Neural progenitor cell (in vitro differentiated cells): ENCODE data around the gene C5AR1. TPM values are rescaled to one million over a fixed set of nuclear protein-coding genes. Genes with fewer than 3 reads are reported as not detected.
"Not testable (repeated sequence)": the region's sequence is repeated elsewhere in the genome, so short reads cannot be mapped to it uniquely, and the experiment has no call there.

Source experiments
- DNase-seq: peaks from one replicate; pipeline ENCODE4 v3.0.0-alpha.2; 2016; ENCODE audit warnings: low spot score
- H2AFZ ChIP-seq: fragments of 200-600 bp; sonication (generic); replicated peaks from 2 replicates; pipeline ENCODE4 v1.6.1; 2016; ENCODE audit warnings: antibody characterized with exemption
- H3F3A ChIP-seq: fragments of 200-600 bp; sonication (generic); 2 replicates; pipeline ENCODE4 v1.6.1; 2016; ENCODE audit warnings: antibody characterized with exemption, low read depth
- H3K27ac ChIP-seq: fragments of 200-600 bp; sonication (generic); 2 replicates; pipeline ENCODE4 v1.5.1; 2016; ENCODE audit warnings: mild to moderate bottlenecking
- H3K27me3 ChIP-seq: fragments of 200-600 bp; sonication (generic); 2 replicates; pipeline ENCODE4 v1.6.1; 2016; ENCODE audit warnings: mild to moderate bottlenecking, moderate library complexity
- H3K36me3 ChIP-seq: fragments of 200-600 bp; sonication (generic); 2 replicates; pipeline ENCODE4 v1.5.1; 2016
- H3K4me1 ChIP-seq: fragments of 200-600 bp; sonication (generic); 2 replicates; pipeline ENCODE4 v1.6.1; 2016; ENCODE audit warnings: mixed run types
- H3K4me2 ChIP-seq: fragments of 200-600 bp; sonication (generic); 2 replicates; pipeline ENCODE4 v1.6.1; 2016
- H3K4me3 ChIP-seq: fragments of 200-600 bp; sonication (generic); 2 replicates; pipeline ENCODE4 v1.5.1; 2016
- H3K79me2 ChIP-seq: fragments of 200-600 bp; sonication (generic); 2 replicates; pipeline ENCODE4 v1.6.1; 2016; ENCODE audit warnings: low read depth
- H3K9ac ChIP-seq: fragments of 200-600 bp; sonication (generic); 2 replicates; pipeline ENCODE4 v1.6.1; 2016
- H3K9me3 ChIP-seq: fragments of 200-600 bp; sonication (generic); 2 replicates; pipeline ENCODE4 v1.5.1; 2016; ENCODE audit warnings: low read depth
- H4K20me1 ChIP-seq: fragments of 200-600 bp; sonication (generic); 2 replicates; pipeline ENCODE4 v1.6.1; 2016; ENCODE audit warnings: low read depth
- H3K27ac Mint-ChIP-seq: 3 replicates; pipeline ENCODE4 v1.8.0; 2021; ENCODE audit warnings: mixed read lengths
- H3K27me3 Mint-ChIP-seq: 2 replicates; pipeline ENCODE4 v1.8.0; 2022; ENCODE audit warnings: low read depth, mild to moderate bottlenecking, inconsistent platforms, moderate library complexity, mixed read lengths; ENCODE audit not compliant: insufficient read depth
- H3K36me3 Mint-ChIP-seq: 3 replicates; pipeline ENCODE4 v1.8.0; 2021; ENCODE audit warnings: mixed read lengths
- H3K4me1 Mint-ChIP-seq: 3 replicates; pipeline ENCODE4 v1.8.0; 2021; ENCODE audit warnings: mixed read lengths
- H3K4me3 Mint-ChIP-seq: 3 replicates; pipeline ENCODE4 v1.8.0; 2021; ENCODE audit warnings: mild to moderate bottlenecking, moderate library complexity, mixed read lengths
- H3K9me3 Mint-ChIP-seq: 3 replicates; pipeline ENCODE4 v1.8.0; 2020; ENCODE audit warnings: mixed read lengths
- EZH2 ChIP-seq: fragments of 200-600 bp; sonication (generic); IDR thresholded peaks from 2 replicates; pipeline ENCODE4 v1.6.1; 2017; ENCODE audit warnings: antibody characterized with exemption, mild to moderate bottlenecking, moderate library complexity
- EZH2phosphoT487 ChIP-seq: fragments of 200-600 bp; sonication (generic); IDR thresholded peaks from 2 replicates; pipeline ENCODE4 v1.6.1; 2017; ENCODE audit warnings: antibody characterized with exemption
- total RNA-seq: library from RNA; depleted of rRNA; stranded (reverse); fragments of >200 nt; gene quantifications from 2 replicates; pipeline ENCODE4 v1.2.3, GENCODE V29; 2015; ENCODE audit warnings: low replicate concordance
- TF ChIP-seq, protein P1 (sequence below): fragments of 200-600 bp; sonication (generic); IDR thresholded peaks from 2 replicates; pipeline ENCODE4 v1.5.1; 2017; ENCODE audit warnings: antibody characterized with exemption, mild to moderate bottlenecking

The C5AR1 gene
- 0.06 TPM in 1 of 2 replicates, not detected in the other for total RNA-seq

DNA sequence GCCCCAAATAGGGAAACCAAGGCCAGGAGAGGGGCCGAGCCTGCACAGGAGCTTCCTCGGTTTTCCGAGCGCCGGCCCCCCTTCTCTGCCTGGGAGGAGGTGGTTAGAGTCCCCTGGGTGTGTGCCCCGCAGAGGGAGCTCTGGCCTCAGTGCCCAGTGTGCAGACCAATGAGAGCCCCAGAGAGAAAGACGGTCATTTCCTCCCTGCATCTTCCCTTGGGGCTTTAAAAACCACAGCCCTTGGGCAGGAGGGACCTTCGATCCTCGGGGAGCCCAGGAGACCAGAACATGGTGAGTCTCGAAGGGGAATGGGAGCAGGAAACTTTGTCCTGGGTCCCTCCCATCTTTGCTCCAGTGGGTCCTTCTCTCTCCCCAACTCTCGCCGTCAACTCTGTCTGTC is at the start of gene C5AR1:
TSS of gene C5AR1 (plus strand) at position 254 of the 400 bp plus-strand sequence. CDS start at position 289, 35 bp downstream.
- H3K4me3 ChIP-seq, result no peak within 1 kb of the TSS
- Mint-ChIP-seq H3K9me3 (no peaks in the 10 kb centered on the region), H3K27ac (no peak within 1 kb of the TSS), H3K27me3 (peaks cover 12% of the 10 kb centered on the region), H3K4me3 (no peak within 1 kb of the TSS), H3K36me3 (peaks cover 3% of the 10 kb centered on the region), H3K4me1 (peaks cover 5% of the 10 kb centered on the region)
- no peak within 1 kb of the TSS for H3K4me2 ChIP-seq
- no peaks in the 10 kb centered on the region for H3K9me3 ChIP-seq
- H3F3A ChIP-seq, result no peaks in the 10 kb centered on the region
- H3K79me2 ChIP-seq, result no peaks in the 10 kb centered on the region
- TF ChIP-seq, protein P1, sequence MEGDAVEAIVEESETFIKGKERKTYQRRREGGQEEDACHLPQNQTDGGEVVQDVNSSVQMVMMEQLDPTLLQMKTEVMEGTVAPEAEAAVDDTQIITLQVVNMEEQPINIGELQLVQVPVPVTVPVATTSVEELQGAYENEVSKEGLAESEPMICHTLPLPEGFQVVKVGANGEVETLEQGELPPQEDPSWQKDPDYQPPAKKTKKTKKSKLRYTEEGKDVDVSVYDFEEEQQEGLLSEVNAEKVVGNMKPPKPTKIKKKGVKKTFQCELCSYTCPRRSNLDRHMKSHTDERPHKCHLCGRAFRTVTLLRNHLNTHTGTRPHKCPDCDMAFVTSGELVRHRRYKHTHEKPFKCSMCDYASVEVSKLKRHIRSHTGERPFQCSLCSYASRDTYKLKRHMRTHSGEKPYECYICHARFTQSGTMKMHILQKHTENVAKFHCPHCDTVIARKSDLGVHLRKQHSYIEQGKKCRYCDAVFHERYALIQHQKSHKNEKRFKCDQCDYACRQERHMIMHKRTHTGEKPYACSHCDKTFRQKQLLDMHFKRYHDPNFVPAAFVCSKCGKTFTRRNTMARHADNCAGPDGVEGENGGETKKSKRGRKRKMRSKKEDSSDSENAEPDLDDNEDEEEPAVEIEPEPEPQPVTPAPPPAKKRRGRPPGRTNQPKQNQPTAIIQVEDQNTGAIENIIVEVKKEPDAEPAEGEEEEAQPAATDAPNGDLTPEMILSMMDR, result no peak
- TF ChIP-seq EZH2phosphoT487, result no peak
- TF ChIP-seq EZH2, result no peak
- no peak within 1 kb of the TSS for H3K9ac ChIP-seq
- H4K20me1 ChIP-seq, result no peaks in the 10 kb centered on the region
- H3K36me3 ChIP-seq, result no peaks in the 10 kb centered on the region
- no peak within 1 kb of the TSS for H2AFZ ChIP-seq
- H3K27me3 ChIP-seq, result peaks cover 6% of the 10 kb centered on the region
- DNase-seq, result no peak
- H3K4me1 ChIP-seq, result no peaks in the 10 kb centered on the region
- H3K27ac ChIP-seq, result no peak within 1 kb of the TSS

- peaks cover 25% of the 10 kb centered on the region for H4K20me1 ChIP-seq
- no peak for TF ChIP-seq EZH2
- TF ChIP-seq EZH2phosphoT487, result no peak
- TF ChIP-seq, protein P1, result no peak
- DNase-seq, result no peak
- H3K4me3 Mint-ChIP-seq, result no peak overlapping the region
- H3K9me3 ChIP-seq, result no peaks in the 10 kb centered on the region
- peaks cover 21% of the 10 kb centered on the region for H3F3A ChIP-seq
- H3K27ac Mint-ChIP-seq, result no peak overlapping the region
- H3K4me1 ChIP-seq, result peaks cover 9% of the 10 kb centered on the region
- no peak overlapping the region for H3K4me3 ChIP-seq
- H3K27ac ChIP-seq, result no peak overlapping the region
- H3K27me3 ChIP-seq, result no peaks in the 10 kb centered on the region
- peaks cover 19% of the 10 kb centered on the region for H3K4me1 Mint-ChIP-seq
- no peak overlapping the region for H3K9ac ChIP-seq
- peaks cover 19% of the 10 kb centered on the region for H3K79me2 ChIP-seq
- no peak overlapping the region for H3K4me2 ChIP-seq
- no peaks in the 10 kb centered on the region for H3K36me3 ChIP-seq
- peaks cover 13% of the 10 kb centered on the region for H3K27me3 Mint-ChIP-seq
- peaks cover 38% of the 10 kb centered on the region for H3K36me3 Mint-ChIP-seq
- no peaks in the 10 kb centered on the region for H3K9me3 Mint-ChIP-seq
- H2AFZ ChIP-seq, result no peak overlapping the region
These were observed 49.2 kb upstream of the C5AR1 start for GRCh38 chr19:47260476-47260875.

GRCh38 chr19:47261946-47262793 is 47.5 kb upstream of the C5AR1 start:
- H2AFZ ChIP-seq, H3K27ac ChIP-seq, H3K36me3 ChIP-seq, H3K9ac ChIP-seq, H3K4me3 ChIP-seq, H3K27ac Mint-ChIP-seq, H3K4me1 ChIP-seq, H3K9me3 Mint-ChIP-seq, H3K27me3 ChIP-seq, H3K4me2 ChIP-seq, H3K9me3 ChIP-seq, DNase-seq: not testable (repeated sequence)
- Mint-ChIP-seq H3K36me3 (peaks cover 42% of the 10 kb centered on the region), H3K27me3 (peaks cover 13% of the 10 kb centered on the region), H3K4me1 (peaks cover 18% of the 10 kb centered on the region), H3K4me3 (peak overlapping the region; percentile 43)
- Histone ChIP-seq H3K79me2 (peaks cover 19% of the 10 kb centered on the region), H4K20me1 (peaks cover 25% of the 10 kb centered on the region), H3F3A (peaks cover 13% of the 10 kb centered on the region)

GRCh38 chr19:47264629-47265028 is 45.0 kb upstream of the C5AR1 start:
- Histone ChIP-seq H3K4me2 (no peak overlapping the region), H3K4me1 (no peaks in the 10 kb centered on the region), H3K9me3 (no peaks in the 10 kb centered on the region), H3F3A (no peaks in the 10 kb centered on the region), H3K79me2 (no peaks in the 10 kb centered on the region), H4K20me1 (peaks cover 3% of the 10 kb centered on the region), H2AFZ (no peak overlapping the region), H3K27me3 (no peaks in the 10 kb centered on the region), H3K27ac (no peak overlapping the region), H3K9ac (no peak overlapping the region), H3K36me3 (no peaks in the 10 kb centered on the region), H3K4me3 (no peak overlapping the region)
- Mint-ChIP-seq H3K27me3 (peaks cover 15% of the 10 kb centered on the region), H3K9me3 (no peaks in the 10 kb centered on the region), H3K4me1 (peaks cover under 1% of the 10 kb centered on the region), H3K36me3 (peaks cover 36% of the 10 kb centered on the region), H3K4me3 (no peak overlapping the region), H3K27ac (no peak overlapping the region)
- TF ChIP-seq EZH2 (no peak), EZH2phosphoT487 (no peak)
- TF ChIP-seq, protein P1, result no peak
- DNase-seq, result no peak
